GM23338 (cell line): ENCODE results near the gene ABI1. TPM values are rescaled to one million over a fixed set of nuclear protein-coding genes. Genes with fewer than 3 reads are reported as not detected.

Experiments
- CREB1 ChIP-seq: fragments of 250-450 bp; sonication (Bioruptor Pico); IDR thresholded peaks from 2 replicates; pipeline ENCODE4 v1.5.0; 2020; ENCODE audit warnings: low read depth, mild to moderate bottlenecking, moderate library complexity
- CTCF ChIP-seq, 2 experiments: fragments of 200-600 bp in 1 of 2; sonication (generic) in 1 of 2; conservative IDR thresholded peaks; 2 replicates each; pipeline versions ENCODE4 v1.5.1 to v1.6.1; 2016 to 2017; ENCODE audit warnings: antibody characterized with exemption in 2 of 2, low read depth in 2 of 2, mild to moderate bottlenecking in 2 of 2, moderate library complexity in 1 of 2
- EZH2phosphoT487 ChIP-seq: fragments of 200-600 bp; sonication (generic); IDR thresholded peaks from one replicate; pipeline ENCODE4 v1.8.1; 2018; ENCODE audit warnings: antibody characterized with exemption; ENCODE audit not compliant: unreplicated experiment
- JUNB ChIP-seq: IDR thresholded peaks from one replicate; pipeline ENCODE4 v1.6.1; 2016; ENCODE audit warnings: antibody characterized with exemption; ENCODE audit not compliant: unreplicated experiment
- NANOG ChIP-seq: IDR thresholded peaks from 2 replicates; pipeline ENCODE4 v1.6.1; 2016; ENCODE audit warnings: antibody characterized with exemption, borderline replicate concordance
- POLR2AphosphoS5 ChIP-seq: IDR thresholded peaks from 2 replicates; pipeline ENCODE4 v1.6.1; 2016; ENCODE audit warnings: antibody characterized with exemption, low read depth
- STAT1 ChIP-seq: IDR thresholded peaks from one replicate; pipeline ENCODE4 v1.6.1; 2016; ENCODE audit warnings: antibody characterized with exemption; ENCODE audit not compliant: unreplicated experiment
- ZNF331 ChIP-seq: fragments of 250-450 bp; sonication (Bioruptor Pico); IDR thresholded peaks from 2 replicates; pipeline ENCODE4 v1.5.0; 2020; ENCODE audit warnings: low read depth, mild to moderate bottlenecking, moderate library complexity
- ZNF462 ChIP-seq: fragments of 250-450 bp; sonication (Bioruptor Pico); IDR thresholded peaks from 2 replicates; pipeline ENCODE4 v1.5.0; 2020; ENCODE audit warnings: mild to moderate bottlenecking, moderate library complexity
- polyA plus RNA-seq: library from polyadenylated mRNA; unstranded; fragments of >200 nt; fragmentation: Nextera tagmentation; extraction: Ambion mirVana; gene quantifications from 2 replicates; pipeline ENCODE4 v1.2.1, GENCODE V29; 2016
- total RNA-seq: library from RNA; depleted of rRNA; stranded (reverse); fragments of >200 nt; shearing (Covaris generic); gene quantifications from 2 replicates; pipeline ENCODE4 v1.2.3, GENCODE V29; 2014

Gene ABI1
- total and polyA plus RNA-seq, 2 experiments from 2014 or later: 22.3 to 30.7 TPM

DNA sequence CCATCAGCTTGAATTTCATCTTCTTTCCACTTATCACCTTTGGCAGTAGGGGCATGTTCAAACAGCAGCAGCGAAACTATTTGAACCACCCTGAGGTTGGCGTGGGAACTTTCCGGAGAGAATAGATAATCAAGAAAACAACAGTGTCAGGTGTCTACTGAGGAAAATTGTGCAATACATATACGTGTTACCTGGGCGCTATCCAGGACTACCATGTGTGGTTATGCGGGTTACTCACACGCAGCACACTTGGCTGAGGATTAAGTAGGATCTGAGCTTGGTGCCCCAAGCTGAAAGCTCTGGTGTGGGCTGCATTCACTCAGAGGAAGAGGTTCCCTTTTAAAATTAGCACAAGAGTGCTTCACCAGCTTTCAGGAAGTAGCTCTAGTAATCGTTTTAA is 8.8 kb upstream of the ABI1 start (continued):
- TF ChIP-seq ZNF462 (CRISPR knock-in tag) (no peak), POLR2AphosphoS5 (no peak), STAT1 (no peak), ZNF331 (CRISPR knock-in tag) (no peak), CTCF (conservative IDR thresholded peaks at IDR 0.05; ENCODE audit: low read depth in 2 of 2) (no peak), CREB1 (no peak), EZH2phosphoT487 (no peak), NANOG (no peak), JUNB (no peak)
